Endothelial cell of umbilical vein (primary cell): Measurements from ENCODE around the gene CACNA1C. TPM values are rescaled to one million over a fixed set of nuclear protein-coding genes. Genes with fewer than 3 reads are reported as not detected.

Experiments
- BruUV-seq: library from RNA; stranded (reverse); fragments of 400-500 nt; replicated peaks from 2 replicates; lab custom pipeline; 2021; lab: Mats Ljungman, UMichigan
- CTCF ChIA-PET: fragments of 300-600, 350-600 bp; sonication (Branson Sonifier 250); formaldehyde crosslinking; loops from one replicate; lab custom pipeline; 2021; ENCODE audit warnings: antibody characterized with exemption, inconsistent platforms; lab: Charles Lee
- POLR2A ChIA-PET: fragments of 300-600, 350-600 bp; sonication (Branson Sonifier 250); formaldehyde crosslinking; loops from one replicate; lab custom pipeline; 2021; ENCODE audit warnings: antibody characterized with exemption, inconsistent platforms; lab: Charles Lee
- DNase-seq: peaks from one replicate; pipeline ENCODE4 v3.0.0-alpha.2; 2011; ENCODE audit warnings: low read depth, low spot score
- FAIRE-seq: peaks from 2 replicates; lab custom pipeline; 2011; peaks lifted over from hg19 to GRCh38; lab: Jason Lieb, UNC
- H2AFZ ChIP-seq: 2 replicates; pipeline ENCODE4 v1.6.0; 2012; ENCODE audit warnings: low read depth, low read length, control low read depth, inconsistent platforms
- H3K27ac ChIP-seq: 2 replicates; pipeline ENCODE4 v1.5.1; 2011; ENCODE audit warnings: low read depth, mild to moderate bottlenecking, control low read depth, low read length, moderate library complexity; ENCODE audit not compliant: insufficient read depth
- H3K27me3 ChIP-seq, 2 experiments: 2 replicates each; pipeline versions ENCODE4 v1.6.0 to v1.6.1; 2011; ENCODE audit warnings: low read length in 2 of 2, mixed read lengths in 1 of 2; ENCODE audit not compliant: control insufficient read depth in 2 of 2, insufficient read depth in 2 of 2
- H3K36me3 ChIP-seq, 2 experiments: 2 replicates in 1 of 2; 3 replicates in 1 of 2; pipeline ENCODE4 v1.5.1; 2011; ENCODE audit warnings: low read length in 2 of 2, mild to moderate bottlenecking in 1 of 2, moderate library complexity in 1 of 2; ENCODE audit not compliant: control insufficient read depth in 2 of 2, insufficient read depth in 2 of 2; ENCODE audit errors: extremely low read depth in 1 of 2
- H3K4me1 ChIP-seq: 3 replicates; pipeline ENCODE4 v1.5.1; 2011; ENCODE audit warnings: mild to moderate bottlenecking, low read length; ENCODE audit not compliant: control insufficient read depth, insufficient read depth; ENCODE audit errors: extremely low read depth
- H3K4me2 ChIP-seq: 2 replicates; pipeline ENCODE4 v1.6.1; 2011; ENCODE audit warnings: low read length, control low read depth, mixed read lengths; ENCODE audit not compliant: insufficient read depth
- H3K4me3 ChIP-seq, 3 experiments: fragments of 200-600 bp in 1 of 3; sonication (generic), shearing (Covaris generic) in 1 of 3; replicated peaks in 1 of 3; 2 replicates each; pipeline ENCODE4 v1.5.1; 2011 to 2016; ENCODE audit warnings: control low read depth in 3 of 3, low read length in 3 of 3, mild to moderate bottlenecking in 2 of 3, inconsistent platforms in 1 of 3, low read depth in 1 of 3, moderate library complexity in 1 of 3; ENCODE audit not compliant: insufficient read depth in 1 of 3
- H3K79me2 ChIP-seq: 2 replicates; pipeline ENCODE4 v1.6.0; 2012; ENCODE audit warnings: low read length, inconsistent platforms; ENCODE audit not compliant: control insufficient read depth, insufficient read depth
- H3K9ac ChIP-seq: replicated peaks from 2 replicates; pipeline ENCODE3; 2011; ENCODE audit warnings: low read length, control low read depth; ENCODE audit not compliant: insufficient read depth; ENCODE audit errors: extremely low read depth
- H3K9me1 ChIP-seq: replicated peaks from 3 replicates; pipeline ENCODE4 v1.6.0; 2011; ENCODE audit warnings: mild to moderate bottlenecking, low read length; ENCODE audit not compliant: control insufficient read depth, insufficient read depth; ENCODE audit errors: extremely low read depth
- H3K9me3 ChIP-seq: replicated peaks from 2 replicates; pipeline ENCODE4 v1.5.1; 2012; ENCODE audit warnings: low read length, inconsistent platforms; ENCODE audit not compliant: control insufficient read depth, insufficient read depth
- H4K20me1 ChIP-seq: replicated peaks from 2 replicates; pipeline ENCODE3; 2011; ENCODE audit warnings: mild to moderate bottlenecking, low read length; ENCODE audit not compliant: control insufficient read depth, insufficient read depth; ENCODE audit errors: extremely low read depth
- EZH2 ChIP-seq: IDR thresholded peaks from 2 replicates; pipeline ENCODE4 v1.6.1; 2012; ENCODE audit warnings: borderline replicate concordance, low read depth, mild to moderate bottlenecking, moderate library complexity, low read length, inconsistent platforms; ENCODE audit not compliant: severe bottlenecking
- FOS ChIP-seq: IDR thresholded peaks from 2 replicates; pipeline ENCODE4 v1.6.1; 2011; ENCODE audit warnings: mild to moderate bottlenecking, low read length, moderate library complexity, borderline replicate concordance; ENCODE audit not compliant: insufficient read depth
- GATA2 ChIP-seq: IDR thresholded peaks from 2 replicates; pipeline ENCODE4 v1.7.0; 2011; ENCODE audit warnings: low read depth, mild to moderate bottlenecking, moderate library complexity, mixed read lengths, low read length; ENCODE audit not compliant: insufficient read length, insufficient read depth
- JUN ChIP-seq: IDR thresholded peaks from 2 replicates; pipeline ENCODE4 v1.6.1; 2011; ENCODE audit warnings: borderline replicate concordance, low read depth; ENCODE audit not compliant: insufficient read length, insufficient read depth
- MYC ChIP-seq: IDR thresholded peaks from one replicate; pipeline ENCODE4 v1.6.1; 2011; ENCODE audit warnings: mild to moderate bottlenecking, low read depth, low read length
- POLR2A ChIP-seq: IDR thresholded peaks from 2 replicates; pipeline ENCODE4 v1.6.1; 2012; ENCODE audit warnings: low read depth, mild to moderate bottlenecking, control low read depth, low read length
- POLR2AphosphoS5 ChIP-seq: IDR thresholded peaks from 2 replicates; pipeline ENCODE4 v1.6.1; 2012; ENCODE audit warnings: low read depth, mild to moderate bottlenecking, control low read depth, low read length, moderate library complexity; ENCODE audit not compliant: insufficient read depth
- dilution Hi-C: fragments of 300-500 bp; cut with MboI; formaldehyde crosslinking; loops from one replicate; pipeline ENCODE4 v1.15.0; 2019; ENCODE audit warnings: low sequenced_read_pairs; ENCODE audit not compliant: extremely low pct_ligation_motif_present
- intact Hi-C: fragments of 100-400 bp; cut with micrococcal nuclease; formaldehyde crosslinking; loops from one replicate; pipeline ENCODE4 v1.10.0; 2022
- polyA plus RNA-seq, 4 experiments: library from polyadenylated mRNA; depleted of rRNA in 3 of 4; stranded (reverse) in 3 of 4; unstranded in 1 of 4; fragments of >200 nt; gene quantifications; 2 replicates each; pipeline versions ENCODE4 v1.2.1 to v1.2.3, GENCODE V29; 2011 to 2012; ENCODE audit warnings: missing spikeins in 1 of 4
- total RNA-seq: library from RNA; stranded (reverse); gene quantifications from 2 replicates; pipeline ENCODE4 v1.2.3, GENCODE V29; 2021
- TF ChIP-seq, protein P1 (sequence below), 2 donors: IDR thresholded peaks; 1 replicate in 1 of 2; 2 replicates in 1 of 2; pipeline ENCODE4 v1.5.1; 2011; ENCODE audit warnings: low read length in 2 of 2, mild to moderate bottlenecking in 2 of 2, moderate library complexity in 2 of 2, control low read depth in 1 of 2, inconsistent platforms in 1 of 2, low read depth in 1 of 2; ENCODE audit not compliant: insufficient read depth in 1 of 2; ENCODE audit errors: extremely low read depth in 1 of 2
- TF ChIP-seq, protein P2 (sequence below): IDR thresholded peaks from 2 replicates; pipeline ENCODE4 v1.6.1; 2011; ENCODE audit not compliant: insufficient read depth, insufficient read length

CACNA1C gene
- total and polyA plus RNA-seq, 2 donors (not counting 3 experiments of a cell fraction or from before 2014, with no cell fraction given), result not detected

DNA sequence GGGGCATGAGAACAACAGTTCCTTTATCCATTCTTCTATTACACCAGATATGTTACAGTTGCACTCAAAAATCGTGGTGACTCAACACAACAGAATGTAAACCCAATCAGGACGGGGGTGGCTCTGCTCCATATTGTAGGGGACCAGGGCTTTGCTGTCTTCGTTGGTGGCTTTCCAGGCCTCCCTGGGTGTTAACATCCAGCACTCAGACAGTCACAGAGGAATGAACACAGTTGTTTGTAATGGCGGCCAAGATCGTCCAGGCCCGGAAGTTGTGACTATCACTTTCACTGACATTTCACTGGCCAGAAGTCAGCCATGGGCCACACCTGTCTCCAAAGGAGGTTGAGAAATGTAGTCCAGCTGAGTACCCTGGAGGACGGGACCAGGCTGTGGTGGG is 204.1 kb downstream of the CACNA1C start:
- no TSS peak for BruUV-seq
- Histone ChIP-seq H3K36me3 (no peaks in the 10 kb centered on the region), H3K4me2 (no peak overlapping the region), H4K20me1 (no peaks in the 10 kb centered on the region), H3K27ac (no peak overlapping the region), H3K9me3 (peaks cover 4% of the 10 kb centered on the region), H2AFZ (no peak overlapping the region), H3K9me1 (no peaks in the 10 kb centered on the region), H3K4me3 (no peak overlapping the region), H3K4me1 (no peaks in the 10 kb centered on the region), H3K27me3 (no peaks in the 10 kb centered on the region), H3K9ac (no peak overlapping the region), H3K79me2 (no peaks in the 10 kb centered on the region)
- ChIA-PET POLR2A (no interaction called here), CTCF (no interaction called here)
- TF ChIP-seq MYC, result no peak
- TF ChIP-seq JUN, result no peak
- no peak for TF ChIP-seq FOS
- TF ChIP-seq EZH2, result no peak
- dilution Hi-C loops, result no loop called here
- FAIRE-seq, result no peak
- no peak for DNase-seq
- intact Hi-C loops, result no loop called here

DNA sequence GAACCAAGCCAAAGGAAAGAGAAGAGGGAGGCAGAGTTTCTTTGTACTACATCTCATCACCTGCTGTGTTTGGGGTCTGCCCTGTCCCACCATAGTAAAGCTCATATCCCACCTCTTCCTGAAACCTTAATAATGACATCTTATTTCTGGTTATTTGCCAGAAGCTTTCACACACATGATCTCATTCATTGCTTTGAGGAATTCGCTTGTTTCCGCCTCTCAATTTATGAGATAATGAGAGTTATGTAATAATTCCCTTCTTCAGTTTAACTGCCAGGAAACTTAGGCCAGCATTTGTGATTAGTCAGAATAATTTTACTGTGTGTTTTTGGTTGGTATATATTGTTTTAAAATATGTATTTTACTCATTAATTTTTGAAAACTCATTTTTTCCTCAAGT is 205.2 kb downstream of the CACNA1C start:
- no peak overlapping the region for H3K27ac ChIP-seq
- CTCF ChIA-PET, result no interaction called here
- peaks cover 4% of the 10 kb centered on the region for H3K9me3 ChIP-seq
- no TSS peak for BruUV-seq
- no peaks in the 10 kb centered on the region for H3K27me3 ChIP-seq
- no peaks in the 10 kb centered on the region for H3K36me3 ChIP-seq
- intact Hi-C loops (no loop called here), dilution Hi-C loops (no loop called here)
- H3K79me2 ChIP-seq, result no peaks in the 10 kb centered on the region
- DNase-seq (no peak), FAIRE-seq (no peak)
- H3K4me1 ChIP-seq, result no peaks in the 10 kb centered on the region
- H3K4me3 ChIP-seq, result no peak overlapping the region
- H3K4me2 ChIP-seq, result no peak overlapping the region
- no peaks in the 10 kb centered on the region for H4K20me1 ChIP-seq
- POLR2A ChIA-PET, result no interaction called here
- no peak for TF ChIP-seq MYC
- TF ChIP-seq POLR2A, result no peak
- TF ChIP-seq JUN, result no peak
- TF ChIP-seq, protein P1, sequence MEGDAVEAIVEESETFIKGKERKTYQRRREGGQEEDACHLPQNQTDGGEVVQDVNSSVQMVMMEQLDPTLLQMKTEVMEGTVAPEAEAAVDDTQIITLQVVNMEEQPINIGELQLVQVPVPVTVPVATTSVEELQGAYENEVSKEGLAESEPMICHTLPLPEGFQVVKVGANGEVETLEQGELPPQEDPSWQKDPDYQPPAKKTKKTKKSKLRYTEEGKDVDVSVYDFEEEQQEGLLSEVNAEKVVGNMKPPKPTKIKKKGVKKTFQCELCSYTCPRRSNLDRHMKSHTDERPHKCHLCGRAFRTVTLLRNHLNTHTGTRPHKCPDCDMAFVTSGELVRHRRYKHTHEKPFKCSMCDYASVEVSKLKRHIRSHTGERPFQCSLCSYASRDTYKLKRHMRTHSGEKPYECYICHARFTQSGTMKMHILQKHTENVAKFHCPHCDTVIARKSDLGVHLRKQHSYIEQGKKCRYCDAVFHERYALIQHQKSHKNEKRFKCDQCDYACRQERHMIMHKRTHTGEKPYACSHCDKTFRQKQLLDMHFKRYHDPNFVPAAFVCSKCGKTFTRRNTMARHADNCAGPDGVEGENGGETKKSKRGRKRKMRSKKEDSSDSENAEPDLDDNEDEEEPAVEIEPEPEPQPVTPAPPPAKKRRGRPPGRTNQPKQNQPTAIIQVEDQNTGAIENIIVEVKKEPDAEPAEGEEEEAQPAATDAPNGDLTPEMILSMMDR (IDR thresholded peaks at IDR 0.05; ENCODE audit: extremely low read depth in 1 of 2, insufficient read depth in 1 of 2, low read depth in 1 of 2, low read length in 2 of 2), result no peak
- TF ChIP-seq POLR2AphosphoS5, result no peak
- TF ChIP-seq EZH2, result no peak
- TF ChIP-seq GATA2, result no peak
- TF ChIP-seq, protein P2, sequence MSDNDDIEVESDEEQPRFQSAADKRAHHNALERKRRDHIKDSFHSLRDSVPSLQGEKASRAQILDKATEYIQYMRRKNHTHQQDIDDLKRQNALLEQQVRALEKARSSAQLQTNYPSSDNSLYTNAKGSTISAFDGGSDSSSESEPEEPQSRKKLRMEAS, result no peak
- TF ChIP-seq FOS, result no peak
- no peak overlapping the region for H3K9ac ChIP-seq
- H3K9me1 ChIP-seq, result no peaks in the 10 kb centered on the region
- H2AFZ ChIP-seq, result no peak overlapping the region
